HG02588 (cell line): Measurements from ENCODE around the gene SLAMF7.

Experiments
- ATAC-seq: cut with Tn5 transposase; IDR thresholded peaks from one replicate; pipeline ENCODE4 v1.9.1; 2021; ENCODE audit warnings: mild to moderate bottlenecking, moderate library complexity; ENCODE audit not compliant: unreplicated experiment

Gene SLAMF7

DNA sequence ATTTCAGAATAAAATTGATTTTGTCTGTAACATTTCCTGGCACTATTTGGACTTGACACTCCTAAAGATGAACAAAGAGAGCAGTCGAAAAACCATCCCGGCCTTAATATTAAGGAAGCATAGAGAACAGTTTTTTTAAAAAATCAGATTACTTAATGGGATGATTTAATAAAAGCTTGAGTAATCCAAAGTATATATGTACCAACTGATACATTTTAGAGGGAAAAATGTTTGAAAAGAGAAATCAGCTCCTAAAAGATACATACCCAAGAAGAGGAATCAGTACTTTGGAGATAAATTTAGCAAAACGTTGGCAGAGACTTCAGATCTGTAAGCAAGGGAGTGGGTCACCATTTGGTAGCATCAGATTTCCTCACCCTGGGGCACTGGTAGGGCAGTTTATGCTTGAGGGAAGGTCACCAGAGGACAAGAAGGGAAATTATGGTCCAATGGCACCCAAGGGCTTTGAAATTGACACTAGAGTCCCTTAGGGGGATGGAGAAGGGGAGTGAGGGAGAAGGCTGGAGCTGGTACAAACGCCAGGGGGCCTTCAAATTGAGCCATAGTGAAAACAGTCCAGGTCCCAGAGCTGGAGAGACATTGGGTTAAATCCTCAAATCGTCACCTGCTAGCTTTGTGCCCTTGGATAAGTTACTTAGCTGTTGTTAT lies 5.9 kb downstream of the SLAMF7 start:
- ATAC-seq: no peak

DNA sequence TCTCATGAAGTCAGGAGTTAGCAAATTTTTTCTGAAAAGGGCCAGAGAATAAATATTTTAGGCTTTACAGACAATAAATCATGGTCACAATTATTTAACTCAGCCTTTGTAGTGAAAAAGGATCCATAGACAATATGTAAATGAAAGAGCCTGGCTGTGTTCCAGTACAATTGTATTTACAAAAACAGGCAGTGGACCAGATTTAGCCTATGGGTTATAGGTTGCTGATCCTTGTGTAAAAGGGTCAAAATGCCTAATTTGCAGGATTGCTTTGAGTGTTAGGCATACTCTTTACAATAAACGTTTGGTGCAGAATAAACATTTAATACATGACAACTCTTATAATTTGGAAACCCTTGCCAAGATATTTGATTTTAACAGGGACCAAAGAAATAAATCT lies 6.5 kb downstream of the SLAMF7 start:
- no peak for ATAC-seq

DNA sequence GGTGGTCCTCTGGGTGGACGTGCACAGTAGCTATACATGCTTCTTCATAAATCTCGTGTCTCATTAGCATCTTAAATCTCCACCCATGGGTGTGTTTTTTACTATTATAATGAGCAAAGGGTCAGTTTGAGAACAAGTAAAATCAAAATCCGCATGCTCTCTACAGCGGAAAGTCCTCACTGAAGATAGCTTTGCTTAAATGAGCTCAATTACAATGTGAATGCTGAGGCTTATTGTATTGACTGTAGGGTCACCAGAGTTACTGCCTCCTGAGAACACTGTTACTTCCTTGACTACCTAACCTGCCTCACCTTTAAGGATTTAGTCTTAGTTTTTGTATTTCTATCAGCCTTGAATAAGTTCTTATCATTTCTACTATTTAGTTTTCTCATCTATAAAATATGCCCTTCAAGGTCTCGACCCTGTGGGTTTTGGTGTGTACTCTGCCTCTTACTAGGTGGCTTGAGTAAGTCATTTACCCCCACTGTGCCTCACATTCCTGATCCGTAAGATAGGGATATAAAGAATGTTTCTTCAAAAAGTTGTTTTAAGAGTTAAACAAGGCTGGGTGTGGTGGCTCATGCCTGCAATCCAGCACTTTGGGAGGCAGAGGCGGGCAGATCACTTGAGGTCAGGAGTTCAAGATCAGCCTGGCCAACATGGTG lies 7.9 kb downstream of the SLAMF7 start:
- no peak for ATAC-seq

DNA sequence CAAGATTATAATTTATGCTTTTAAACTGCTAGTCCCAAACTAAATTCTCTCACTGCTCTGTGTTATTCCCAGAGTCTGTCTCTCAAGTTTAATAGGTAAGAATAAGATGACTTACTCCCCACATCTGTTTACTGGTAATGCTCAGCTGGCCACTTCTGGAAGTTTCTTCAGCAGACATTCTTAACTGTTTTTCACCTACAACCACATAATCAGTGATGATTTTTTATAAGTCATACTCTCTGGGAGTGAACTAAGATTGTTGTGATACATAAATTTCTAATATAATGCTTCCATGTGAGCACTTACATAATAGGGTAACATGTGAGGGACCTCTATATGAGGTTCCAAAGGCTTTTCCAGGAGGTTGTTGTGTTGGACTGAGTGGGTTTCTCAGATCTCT lies 8.7 kb downstream of the SLAMF7 start:
- ATAC-seq: no peak

DNA sequence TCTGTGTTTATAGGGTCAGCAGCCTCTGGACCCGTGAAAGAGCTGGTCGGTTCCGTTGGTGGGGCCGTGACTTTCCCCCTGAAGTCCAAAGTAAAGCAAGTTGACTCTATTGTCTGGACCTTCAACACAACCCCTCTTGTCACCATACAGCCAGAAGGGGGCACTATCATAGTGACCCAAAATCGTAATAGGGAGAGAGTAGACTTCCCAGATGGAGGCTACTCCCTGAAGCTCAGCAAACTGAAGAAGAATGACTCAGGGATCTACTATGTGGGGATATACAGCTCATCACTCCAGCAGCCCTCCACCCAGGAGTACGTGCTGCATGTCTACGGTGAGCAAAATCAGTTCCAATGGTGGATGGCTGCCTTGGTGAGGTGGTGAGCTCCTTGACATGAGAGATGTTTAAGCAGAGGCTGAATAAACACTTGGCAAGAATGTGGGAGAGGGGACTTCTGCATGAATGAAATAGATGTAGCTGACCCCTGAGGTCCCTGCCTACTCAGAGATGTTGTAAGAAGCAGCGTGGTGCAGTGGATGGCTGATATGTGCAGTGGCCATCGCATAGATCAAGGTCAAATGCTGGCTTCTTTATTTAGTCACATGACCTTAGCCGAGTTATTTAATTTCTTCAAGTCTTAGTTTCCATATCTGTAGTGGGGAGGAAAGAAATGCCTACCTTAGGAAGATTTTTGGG lies 9.3 kb downstream of the SLAMF7 start:
- no peak for ATAC-seq

DNA sequence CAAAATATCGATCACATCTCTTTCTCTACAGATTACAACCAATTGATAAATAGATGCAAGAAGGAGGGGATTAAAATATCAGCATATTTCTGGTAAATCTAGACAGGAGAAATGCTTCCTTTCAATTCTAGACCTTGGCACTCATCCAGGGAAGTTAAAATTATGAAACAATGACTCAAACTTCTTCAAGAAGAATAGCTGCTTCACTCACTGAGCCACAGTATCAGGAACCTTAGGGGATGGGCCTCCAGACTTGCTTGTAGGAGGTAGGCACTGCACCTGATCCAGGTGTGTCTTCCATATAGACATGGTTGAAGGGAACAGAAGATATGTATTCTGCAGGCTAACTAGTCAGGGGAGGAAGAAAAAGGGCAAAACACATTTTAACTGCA lies 9.8 kb downstream of the SLAMF7 start:
- ATAC-seq: no peak

DNA sequence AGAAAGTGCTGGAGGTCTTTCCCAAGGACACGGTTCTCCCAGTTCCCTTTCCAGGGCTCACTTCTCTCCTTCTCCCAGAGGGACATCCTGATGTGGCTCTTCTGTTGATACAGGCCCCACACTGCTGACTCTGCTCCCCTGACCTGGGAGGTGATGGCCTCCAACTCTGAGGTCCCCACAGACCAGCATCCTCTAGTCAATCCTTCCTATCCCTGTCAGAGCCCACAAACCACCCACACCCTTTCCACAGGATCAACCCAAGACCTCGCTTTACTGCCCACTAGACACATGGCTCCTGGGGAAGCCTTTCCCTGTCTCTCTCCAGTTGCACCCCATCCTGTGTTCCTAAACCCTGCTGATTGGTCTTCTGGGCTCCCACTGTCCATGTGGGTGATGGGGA lies 11.6 kb downstream of the SLAMF7 start:
- no peak for ATAC-seq

DNA sequence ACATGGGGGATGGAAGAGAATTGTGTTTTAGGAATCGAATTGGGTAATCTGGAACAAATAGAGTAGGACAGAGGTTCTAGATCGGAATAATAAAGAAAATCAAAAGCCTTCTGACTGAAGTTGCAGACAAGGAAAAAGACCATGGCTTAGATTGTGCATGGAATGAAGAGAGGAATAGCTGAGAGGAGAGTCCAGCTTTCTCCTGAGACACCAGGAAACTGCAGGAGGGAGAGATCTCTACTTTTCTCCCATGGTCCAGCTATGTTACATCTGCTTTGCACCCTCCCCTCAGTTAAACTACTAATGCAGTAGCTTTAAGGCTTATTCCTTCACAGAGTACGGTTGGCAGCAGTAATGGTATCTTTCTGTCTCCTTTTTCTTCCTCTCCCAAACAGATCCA lies 13.4 kb downstream of the SLAMF7 start:
- ATAC-seq: no peak

DNA sequence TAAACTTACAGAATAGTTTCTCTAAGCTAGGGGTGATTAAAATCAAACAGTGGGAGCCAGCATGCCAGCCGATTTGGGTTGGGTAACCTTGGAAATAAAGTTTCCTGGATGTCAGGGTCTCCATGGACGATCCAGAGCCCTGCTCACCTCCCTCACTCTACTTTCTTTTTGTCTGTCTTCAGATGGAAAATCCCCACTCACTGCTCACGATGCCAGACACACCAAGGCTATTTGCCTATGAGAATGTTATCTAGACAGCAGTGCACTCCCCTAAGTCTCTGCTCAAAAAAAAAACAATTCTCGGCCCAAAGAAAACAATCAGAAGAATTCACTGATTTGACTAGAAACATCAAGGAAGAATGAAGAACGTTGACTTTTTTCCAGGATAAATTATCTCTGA lies 13.9 kb downstream of the SLAMF7 start:
- ATAC-seq: no peak

DNA sequence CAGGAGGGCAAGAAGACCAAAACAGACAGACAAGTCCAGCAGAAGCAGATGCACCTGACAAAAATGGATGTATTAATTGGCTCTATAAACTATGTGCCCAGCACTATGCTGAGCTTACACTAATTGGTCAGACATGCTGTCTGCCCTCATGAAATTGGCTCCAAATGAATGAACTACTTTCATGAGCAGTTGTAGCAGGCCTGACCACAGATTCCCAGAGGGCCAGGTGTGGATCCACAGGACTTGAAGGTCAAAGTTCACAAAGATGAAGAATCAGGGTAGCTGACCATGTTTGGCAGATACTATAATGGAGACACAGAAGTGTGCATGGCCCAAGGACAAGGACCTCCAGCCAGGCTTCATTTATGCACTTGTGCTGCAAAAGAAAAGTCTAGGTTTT lies 14.5 kb downstream of the SLAMF7 start:
- no peak for ATAC-seq

DNA sequence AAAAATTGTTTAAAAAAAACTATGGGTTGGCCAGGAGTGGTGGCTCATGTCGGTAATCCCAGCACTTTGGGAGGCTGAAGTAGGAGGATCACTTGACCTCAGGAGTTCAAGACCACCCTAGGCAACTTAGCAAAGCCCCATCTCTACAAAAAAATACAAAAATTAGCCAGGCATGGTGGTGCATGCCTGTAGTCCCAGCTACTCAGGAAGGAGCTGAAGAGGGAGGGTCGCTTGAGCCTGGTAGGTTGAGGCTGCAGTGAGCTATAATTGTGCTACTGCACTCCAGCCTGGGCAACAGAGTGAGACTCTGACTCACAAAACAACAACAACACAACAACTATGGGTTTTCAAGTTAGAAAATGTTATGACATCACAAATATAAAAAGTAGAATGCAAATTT lies 16.4 kb downstream of the SLAMF7 start:
- no peak for ATAC-seq

DNA sequence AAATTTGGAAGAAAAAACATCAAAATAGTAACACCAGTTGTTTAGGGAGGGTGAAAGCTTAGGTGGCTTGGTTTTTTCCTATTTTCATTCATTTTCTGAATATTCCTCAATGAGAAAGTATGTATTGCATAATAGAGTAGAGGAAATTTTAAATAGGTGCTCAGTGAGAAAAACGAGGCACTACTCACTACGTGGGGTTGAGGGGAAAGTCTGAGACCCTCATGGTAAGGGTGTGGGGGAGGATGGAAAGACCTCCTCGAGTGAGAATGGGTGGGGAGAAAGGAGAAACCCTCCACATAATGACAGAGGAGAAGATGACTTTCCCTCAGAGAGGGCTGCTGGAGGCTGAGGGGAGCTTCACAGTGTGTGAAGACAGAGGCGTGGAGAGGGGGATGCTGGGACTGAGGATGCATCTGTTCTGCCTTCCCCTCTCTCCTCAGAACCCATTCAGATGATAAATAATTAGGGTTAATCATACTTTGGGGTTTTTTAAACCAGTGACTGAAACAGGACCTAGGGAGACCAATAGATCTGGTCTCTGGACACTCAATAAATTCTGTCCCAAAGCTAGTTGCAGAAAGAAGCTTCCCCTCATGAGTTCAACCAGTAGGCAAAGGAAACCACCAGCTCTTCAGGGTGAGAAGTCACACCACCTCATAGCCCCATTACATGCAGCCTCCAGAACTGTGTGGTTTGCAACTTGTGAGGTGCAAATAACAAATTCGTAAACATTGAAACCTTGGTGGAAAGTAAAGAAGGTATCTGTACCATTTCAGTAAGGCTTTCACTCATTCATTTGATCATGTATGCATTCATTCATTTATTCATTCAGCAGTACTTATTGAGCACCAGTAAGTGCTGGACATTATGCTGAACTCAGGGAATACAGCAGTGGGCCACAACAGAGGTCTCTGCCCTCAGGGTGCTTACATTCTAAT lies 17.1 kb downstream of the SLAMF7 start:
- ATAC-seq: no peak

DNA sequence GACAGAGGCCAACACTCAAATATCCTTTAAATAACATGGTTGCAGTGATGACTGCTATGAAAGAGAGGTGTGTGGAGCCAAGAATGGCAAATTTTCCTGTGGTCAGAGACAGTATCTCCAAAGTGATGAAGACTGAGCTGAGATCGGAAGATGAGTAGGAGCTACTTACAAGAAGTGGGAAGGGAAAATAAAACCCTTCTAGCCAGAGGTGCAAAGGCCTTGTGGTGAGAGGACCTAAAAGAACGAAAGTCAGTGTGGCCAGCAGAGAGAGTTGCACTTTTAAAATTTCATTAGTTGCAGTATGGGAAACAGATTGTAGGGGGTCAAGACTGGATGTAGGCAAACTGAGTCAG lies 17.8 kb downstream of the SLAMF7 start:
- ATAC-seq: no peak

DNA sequence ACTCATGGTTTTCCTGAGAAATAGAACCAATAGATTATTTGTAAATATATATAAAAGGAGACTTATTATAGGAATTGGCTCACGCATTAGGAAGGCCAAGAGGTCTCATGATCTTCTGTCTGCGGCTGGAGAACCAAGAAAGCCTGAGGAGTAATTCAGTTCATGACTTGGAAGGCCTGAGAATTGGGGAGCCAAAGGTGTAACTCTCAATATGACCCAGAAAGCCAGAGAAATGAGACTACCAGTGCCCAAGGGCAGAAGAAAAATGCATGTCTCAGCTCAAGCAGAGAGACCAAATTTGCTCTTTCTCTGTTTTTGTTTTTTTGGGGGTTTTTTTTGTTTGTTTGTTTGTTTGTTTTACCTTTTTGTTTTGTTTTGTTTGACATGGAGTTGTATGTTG lies 19.5 kb downstream of the SLAMF7 start:
- no peak for ATAC-seq

DNA sequence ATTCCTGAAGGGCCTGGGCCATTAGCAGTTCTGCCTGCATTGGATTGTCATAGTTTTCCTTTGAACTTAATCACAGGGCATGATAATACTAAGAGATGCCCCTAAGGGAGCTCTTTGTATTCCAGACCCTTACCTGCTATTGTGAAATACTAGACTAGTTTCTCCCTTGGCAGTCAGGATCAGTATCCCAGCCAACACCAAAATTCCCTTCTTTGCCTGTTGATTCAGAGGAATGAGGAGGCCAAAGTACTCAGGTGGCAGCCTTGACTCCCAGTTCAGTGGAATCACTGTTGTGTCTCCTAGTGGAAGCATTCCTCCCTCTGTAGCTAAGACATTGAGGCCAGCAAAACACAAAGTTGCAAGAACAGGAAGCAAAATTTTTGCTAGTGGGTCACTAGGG lies 20.7 kb downstream of the SLAMF7 start:
- ATAC-seq: no peak

DNA sequence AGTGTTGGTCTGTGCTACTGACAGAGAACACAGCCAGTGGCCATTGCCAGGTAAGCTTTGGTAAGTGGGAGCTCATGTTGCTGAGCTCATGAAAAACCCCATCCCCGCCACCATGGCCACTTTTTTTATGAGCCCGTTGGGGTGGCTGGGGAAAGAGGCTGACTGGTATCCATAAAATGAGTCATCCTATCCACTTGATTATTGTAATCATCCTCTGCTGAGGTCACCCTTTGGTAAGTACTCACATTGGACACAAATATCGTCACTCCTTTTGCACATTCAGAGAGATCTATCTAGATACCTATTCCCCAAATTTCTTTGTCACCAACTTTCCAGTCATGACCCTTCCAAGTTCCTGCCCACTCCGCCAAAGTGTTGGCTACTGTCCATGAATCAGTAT lies 22.0 kb downstream of the SLAMF7 start:
- ATAC-seq: no peak

DNA sequence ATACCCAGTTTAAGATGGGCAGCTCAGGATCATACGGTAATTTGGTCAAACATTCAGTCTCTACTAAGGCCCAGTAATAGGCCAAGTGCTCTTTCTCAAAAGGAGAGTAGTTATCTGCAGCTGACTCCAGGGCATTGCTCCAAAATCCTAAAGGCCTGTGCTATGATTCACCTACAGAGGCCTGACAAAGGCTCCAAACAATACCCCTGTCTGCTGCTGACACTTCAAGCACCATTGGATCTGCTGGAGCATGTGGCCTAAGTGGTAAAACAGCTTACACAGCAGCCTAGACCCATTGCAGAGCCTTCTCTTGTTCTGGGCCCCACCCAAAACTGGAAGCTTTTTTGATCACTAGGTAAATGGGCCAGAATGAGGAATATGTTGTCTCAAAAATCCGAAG lies 22.8 kb downstream of the SLAMF7 start:
- ATAC-seq: no peak

DNA sequence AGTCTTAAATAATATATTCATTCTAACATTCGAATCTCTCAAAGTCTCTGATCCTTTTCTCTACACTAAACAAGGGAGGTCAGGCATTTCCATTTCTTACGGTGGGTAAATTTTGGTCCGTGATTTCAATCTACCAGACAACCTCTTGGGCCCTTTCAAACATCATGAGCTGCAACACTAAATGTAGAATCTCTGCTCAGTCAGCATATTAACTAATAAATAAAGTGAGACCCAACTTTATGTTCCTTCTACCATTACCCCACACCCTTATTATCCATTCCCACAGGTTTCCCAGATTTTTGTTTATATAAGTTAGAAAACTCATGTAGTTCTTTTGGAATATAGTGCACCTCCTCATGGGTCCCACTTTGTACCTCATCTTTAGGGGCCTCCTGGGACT lies 24.9 kb downstream of the SLAMF7 start:
- no peak for ATAC-seq

DNA sequence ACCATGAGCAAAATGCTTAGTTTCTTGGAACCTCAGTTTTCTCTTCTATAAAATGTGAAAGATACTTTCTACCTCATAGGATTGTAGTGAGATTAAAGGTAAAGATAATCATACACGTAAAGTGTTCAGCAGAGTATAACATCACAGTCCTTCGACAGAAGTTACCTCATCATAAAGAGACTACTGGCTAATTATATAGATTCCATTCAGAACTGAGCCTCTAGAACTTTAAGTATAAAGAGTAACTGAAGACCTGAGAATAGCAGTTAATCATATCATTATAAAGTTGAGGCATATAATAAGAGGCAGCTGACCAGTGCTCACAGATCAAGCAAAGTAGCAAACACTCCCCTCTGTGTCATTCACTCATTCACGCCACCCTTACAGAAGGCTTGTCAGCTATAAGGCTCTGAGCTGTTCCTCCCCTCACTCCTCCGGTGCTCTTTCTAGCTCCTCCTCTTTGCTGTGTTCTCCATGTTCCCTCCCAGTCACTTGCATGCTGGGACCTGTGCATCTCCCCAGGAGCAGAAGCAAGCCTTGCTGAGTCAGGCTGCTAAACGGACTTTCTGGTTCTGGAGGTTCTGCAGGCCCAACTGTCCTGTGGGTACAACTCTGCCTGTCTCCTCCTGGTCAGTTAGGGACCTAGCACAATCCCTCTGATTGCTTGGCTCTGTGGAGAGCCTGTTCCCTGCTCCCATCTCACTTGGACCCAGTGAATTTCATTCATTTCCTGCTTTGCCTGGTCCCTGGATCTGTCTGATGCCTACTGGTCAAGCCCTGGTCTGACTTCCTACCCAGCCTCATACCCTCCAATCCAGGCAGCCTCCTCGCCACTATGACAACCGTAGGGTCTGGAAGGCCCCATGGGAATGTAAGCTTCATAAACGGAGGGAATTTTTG lies 28.6 kb downstream of the SLAMF7 start:
- ATAC-seq: peak; percentile 75

DNA sequence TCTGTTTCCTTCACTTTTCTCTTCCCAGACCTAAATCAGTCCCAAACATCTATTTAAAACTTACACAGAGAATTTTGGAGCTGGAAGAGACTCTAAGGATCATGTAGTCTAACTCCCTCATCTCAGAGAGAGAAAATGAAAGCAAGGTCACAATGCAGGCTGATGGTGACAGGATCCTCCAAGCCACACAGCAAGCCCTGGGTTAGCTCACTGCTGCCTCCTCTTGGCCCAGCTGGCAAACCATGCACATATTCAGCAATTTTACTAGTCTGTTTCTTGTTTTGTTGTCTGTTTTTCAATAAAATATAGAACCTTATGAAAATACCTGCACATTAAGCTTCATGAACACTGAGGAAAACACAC lies 29.2 kb downstream of the SLAMF7 start:
- peak; percentile 60 for ATAC-seq
